Ramos (cell line): ENCODE measurements around the gene STK16.
"Not testable (repeated sequence)": the region's sequence is repeated elsewhere in the genome, so short reads cannot be mapped to it uniquely, and the experiment has no call there.

Source experiments
- in situ Hi-C: fragments of 300-500 bp; cut with MboI; formaldehyde crosslinking; loops from one replicate; pipeline ENCODE4 v1.14.3; 2022; ENCODE audit warnings: low sequenced_read_pairs; ENCODE audit not compliant: unreplicated experiment

The STK16 gene

DNA sequence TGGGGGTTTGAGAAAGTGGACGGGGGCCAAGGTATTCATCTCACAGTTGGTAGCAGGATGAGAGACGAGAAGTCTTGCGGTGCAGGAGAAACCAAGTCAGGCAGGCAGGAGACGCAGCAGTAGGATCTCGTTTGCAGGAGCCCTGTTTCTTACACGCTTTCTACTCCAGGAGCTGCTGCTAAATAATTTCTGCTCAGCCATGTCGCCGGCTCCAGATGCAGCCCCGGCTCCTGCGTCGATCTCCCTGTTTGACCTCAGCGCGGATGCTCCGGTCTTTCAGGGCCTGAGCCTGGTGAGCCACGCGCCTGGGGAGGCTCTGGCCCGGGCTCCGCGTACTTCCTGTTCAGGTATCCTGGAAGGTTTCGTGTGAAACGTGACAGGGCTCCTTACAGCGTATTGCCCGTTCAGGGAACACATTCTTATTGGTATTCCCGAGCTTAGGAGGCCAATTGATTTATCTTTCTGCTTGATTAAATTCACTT, 15.2 kb upstream of the STK16 start:
- in situ Hi-C loops, result no loop called here

DNA sequence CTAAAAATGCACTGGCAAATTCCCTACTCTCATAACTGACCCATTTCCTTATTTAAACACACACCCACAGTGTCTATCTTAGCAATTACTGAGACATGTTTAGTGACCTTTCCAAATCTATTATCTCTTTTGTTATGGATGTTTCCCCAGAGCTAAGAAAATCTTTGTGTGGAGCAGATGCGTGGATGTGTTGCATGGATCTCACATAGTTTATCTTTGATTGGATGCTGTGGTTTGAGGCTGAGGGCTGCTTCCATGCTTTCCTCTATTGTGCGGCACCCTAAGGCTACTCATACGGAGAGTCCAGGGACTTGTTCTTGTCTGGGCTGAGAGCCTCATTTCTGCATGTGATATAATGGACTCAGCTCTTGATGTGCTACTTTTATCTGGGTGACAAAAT, 10.9 kb upstream of the STK16 start:
- in situ Hi-C loops, result no loop called here

DNA sequence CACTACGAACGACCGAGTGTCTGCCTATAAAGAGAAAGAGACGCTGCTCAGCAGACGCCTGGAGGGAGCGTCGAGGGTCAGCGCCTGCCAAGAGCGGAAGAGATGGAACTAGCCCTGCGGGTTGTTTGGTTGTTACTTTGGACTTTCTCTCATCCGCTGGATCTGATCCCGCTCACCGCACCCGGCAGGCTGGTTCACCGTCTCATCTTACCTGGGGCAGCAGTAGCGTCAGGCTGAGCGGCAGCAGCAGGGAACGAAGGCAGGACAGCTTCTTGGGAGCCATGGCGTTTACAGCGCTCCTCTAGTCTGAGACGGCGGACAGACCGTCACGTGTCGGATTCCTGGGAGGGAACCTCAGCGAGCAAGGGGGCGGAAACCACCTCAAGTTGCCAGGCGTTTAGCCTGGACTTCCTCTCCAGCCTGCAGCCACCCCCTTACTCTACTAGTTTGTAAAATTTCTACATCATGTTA, 2.0 kb upstream of the STK16 start:
- in situ Hi-C loops, result no loop called here

DNA sequence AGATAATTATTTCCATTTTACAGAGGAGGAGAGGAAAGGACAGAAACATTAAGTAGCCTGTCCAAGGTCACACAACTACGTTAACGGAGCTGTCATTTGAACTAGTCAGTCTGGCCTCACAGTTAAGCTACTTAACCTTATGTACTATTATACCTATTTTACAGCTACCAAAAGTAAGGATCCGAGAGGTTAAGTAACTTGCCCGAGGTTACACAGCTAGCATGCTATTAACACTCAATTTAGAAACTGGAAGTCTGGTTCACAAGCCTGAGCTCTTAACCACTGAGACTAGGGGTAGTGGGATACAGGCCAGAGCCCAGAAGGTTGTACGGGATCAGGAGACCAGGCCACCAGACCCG, 511 bp upstream of the STK16 start:
- in situ Hi-C loops, result loop anchor here (5.0 kb wide), 1 partner anchor 48 kb away; no protein-coding TSS in a partner anchor

DNA sequence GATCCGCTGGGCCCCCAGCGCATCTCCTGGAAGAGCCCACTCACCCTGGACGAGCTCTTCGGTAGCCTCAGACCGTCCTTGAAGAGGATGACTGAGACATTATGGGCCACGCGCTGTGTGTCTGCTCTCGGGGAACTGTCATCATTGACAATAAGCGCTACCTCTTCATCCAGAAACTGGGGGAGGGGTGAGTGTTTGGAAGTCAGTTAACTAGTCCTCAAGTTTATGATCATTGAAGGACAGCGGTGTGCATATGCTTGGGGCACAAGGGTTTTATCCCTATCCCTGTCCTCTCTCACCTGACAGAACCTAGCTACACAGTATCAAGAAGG, 586 bp downstream of the STK16 start:
- in situ Hi-C loops, result loop anchor here (5.0 kb wide), 1 partner anchor 46 kb away; no protein-coding TSS in a partner anchor

DNA sequence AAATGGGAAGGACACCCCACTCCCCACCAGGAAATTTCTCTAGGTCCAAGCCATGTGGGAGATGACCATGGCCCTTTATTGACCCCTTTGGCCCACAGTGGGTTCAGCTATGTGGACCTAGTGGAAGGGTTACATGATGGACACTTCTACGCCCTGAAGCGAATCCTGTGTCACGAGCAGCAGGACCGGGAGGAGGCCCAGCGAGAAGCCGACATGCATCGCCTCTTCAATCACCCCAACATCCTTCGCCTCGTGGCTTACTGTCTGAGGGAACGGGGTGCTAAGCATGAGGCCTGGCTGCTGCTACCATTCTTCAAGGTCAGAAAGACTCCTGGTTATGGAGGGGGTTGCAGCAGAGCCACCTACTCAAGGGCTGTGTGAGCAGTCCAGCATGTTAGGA, 1.3 kb downstream of the STK16 start:
- in situ Hi-C loops, result loop anchor here (5.0 kb wide), 1 partner anchor 46 kb away; no protein-coding TSS in a partner anchor

DNA sequence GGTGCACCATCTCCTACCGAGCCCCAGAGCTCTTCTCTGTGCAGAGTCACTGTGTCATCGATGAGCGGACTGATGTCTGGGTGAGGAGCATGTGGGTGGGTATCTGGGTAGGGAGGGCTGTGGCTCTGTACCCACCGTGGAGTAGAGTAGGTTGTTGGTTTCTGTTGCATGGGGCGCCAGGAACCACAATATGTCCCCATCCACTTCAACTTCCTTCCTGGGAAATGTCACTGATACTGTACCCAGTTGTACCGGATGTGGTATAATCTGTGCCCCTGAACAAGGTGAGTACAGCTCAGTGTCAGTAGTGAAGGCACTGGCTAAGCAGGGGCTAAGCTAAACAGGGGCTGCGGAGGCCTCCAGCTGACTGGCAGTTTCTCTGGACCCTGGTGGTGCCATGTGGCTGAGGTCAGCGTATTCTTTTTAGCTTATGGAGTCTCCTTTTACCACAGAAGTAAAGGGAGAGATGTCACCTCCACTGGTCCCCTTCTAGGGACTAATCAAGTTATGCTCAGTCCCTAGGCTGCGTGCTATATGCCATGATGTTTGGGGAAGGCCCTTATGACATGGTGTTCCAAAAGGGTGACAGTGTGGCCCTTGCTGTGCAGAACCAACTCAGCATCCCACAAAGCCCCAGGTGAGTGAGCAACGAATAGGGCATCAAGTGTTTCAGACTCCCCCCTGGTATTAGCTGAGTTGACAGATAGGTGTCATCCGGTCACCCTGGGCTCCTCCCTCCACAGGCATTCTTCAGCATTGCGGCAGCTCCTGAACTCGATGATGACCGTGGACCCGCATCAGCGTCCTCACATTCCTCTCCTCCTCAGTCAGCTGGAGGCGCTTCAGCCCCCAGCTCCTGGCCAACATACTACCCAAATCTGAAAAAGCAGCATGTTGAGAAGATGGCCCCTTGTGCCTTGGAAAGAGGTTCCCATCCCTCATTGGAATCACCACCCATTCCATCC, 2.7 kb downstream of the STK16 start:
- in situ Hi-C loops, result loop anchor here (5.0 kb wide), 1 partner anchor 44 kb away; no protein-coding TSS in a partner anchor

DNA sequence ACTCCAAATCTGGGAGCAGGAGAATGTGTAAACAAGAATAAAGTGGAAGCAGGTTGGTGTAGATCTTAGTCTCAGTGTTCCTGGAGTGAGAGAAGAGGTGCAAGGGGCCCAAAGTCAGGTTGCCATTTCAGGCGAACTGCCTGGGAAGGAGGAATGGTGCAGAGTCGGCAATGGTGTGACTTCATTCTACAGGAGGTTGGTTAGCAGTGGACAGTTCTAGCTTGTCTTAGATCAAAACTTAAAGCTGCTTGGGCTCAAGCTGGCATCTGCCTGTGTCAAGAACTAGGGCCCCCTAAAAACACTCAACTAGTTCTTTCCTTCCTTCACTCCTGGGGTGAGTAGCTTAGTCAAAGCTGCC, 3.5 kb downstream of the STK16 start:
- in situ Hi-C loops, result loop anchor here (5.0 kb wide), 1 partner anchor 43 kb away; no protein-coding TSS in a partner anchor

DNA sequence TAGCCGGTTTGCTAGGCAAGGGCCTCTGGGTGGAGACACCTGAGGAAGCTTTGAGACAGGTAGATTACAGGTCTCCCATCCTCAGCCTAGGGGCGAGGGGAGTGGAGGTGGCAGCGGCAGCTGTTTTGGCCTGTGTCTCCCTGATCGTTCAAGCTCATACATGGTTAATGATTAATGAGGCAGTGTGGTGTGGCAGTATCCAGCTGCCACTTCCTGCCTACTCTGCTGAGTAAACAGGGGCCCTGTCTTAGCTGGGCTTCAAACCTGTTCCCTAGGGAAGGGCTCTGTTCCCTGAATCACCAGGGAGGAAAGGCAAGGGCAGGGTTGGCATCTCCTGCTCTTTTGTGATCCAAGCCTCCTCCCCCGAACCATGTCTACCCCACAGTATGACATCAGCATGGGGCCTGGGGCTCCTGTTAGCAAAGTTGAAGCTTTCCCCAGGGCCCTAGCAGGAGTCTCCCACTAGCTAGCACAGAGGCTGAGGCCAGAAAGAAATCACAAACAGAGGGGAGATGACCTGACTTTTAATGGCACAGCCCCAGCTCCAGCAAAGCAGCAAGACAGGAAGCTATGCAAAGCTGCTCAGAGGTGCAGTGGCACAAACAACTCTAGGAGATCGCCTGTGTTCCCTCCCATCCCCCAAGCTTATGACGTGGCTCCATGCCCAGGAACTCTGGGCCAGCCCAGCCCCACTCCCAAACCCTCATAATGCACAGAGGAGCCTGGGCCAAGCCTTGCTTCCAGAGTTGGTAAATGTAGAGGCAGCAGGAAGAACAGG, 4.1 kb downstream of the STK16 start:
- in situ Hi-C loops, result loop anchor here (5.0 kb wide), 1 partner anchor 43 kb away; no protein-coding TSS in a partner anchor

DNA sequence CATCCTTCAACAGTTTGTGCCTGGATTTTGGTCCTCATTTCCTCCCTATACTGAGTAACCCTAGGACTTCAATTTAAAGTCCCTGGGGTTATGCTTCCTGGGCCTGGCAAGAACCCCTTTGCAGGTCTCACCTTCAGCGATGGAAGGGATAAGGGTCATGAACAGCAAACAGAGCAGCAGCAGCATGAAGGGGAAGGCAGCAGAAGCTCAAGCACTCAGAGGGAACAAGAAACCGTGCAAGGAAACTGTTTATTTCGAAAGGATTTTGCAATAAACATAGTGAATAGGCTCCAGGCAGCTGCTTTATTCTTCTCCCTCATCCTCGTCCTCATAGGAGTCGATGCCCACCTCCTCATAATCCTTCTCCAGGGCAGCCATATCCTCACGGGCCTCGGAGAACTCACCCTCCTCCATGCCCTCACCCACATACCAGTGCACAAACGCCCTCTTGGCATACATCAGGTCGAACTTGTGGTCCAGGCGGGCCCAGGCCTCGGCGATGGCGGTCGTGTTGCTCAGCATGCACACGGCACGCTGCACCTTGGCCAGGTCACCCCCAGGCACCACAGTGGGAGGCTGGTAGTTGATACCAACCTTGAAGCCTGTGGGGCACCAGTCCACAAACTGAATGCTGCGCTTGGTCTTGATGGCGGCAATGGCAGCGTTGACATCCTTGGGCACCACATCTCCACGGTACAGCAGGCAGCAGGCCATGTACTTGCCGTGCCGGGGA, 4.9 kb downstream of the STK16 start:
- in situ Hi-C loops, result no loop called here

DNA sequence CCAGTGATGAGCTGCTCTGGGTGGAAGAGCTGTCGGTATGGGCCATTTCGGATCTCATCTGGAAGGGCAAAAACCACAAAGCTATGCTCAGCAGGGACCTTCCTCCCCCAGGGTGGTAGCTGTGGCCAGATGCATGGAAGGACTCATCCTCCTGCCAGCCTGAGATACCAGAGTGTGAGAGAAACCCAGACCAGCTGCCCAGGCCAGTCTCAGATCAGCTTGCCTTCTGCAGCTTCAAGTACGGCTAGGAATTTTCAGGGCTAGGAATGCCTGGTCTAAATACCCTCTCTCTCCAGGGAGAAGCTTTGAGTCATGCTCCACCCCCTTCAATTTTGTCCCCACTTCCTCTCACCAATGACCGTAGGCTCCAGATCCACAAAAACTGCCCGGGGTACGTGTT, 6.4 kb downstream of the STK16 start:
- in situ Hi-C loops, result no loop called here

DNA sequence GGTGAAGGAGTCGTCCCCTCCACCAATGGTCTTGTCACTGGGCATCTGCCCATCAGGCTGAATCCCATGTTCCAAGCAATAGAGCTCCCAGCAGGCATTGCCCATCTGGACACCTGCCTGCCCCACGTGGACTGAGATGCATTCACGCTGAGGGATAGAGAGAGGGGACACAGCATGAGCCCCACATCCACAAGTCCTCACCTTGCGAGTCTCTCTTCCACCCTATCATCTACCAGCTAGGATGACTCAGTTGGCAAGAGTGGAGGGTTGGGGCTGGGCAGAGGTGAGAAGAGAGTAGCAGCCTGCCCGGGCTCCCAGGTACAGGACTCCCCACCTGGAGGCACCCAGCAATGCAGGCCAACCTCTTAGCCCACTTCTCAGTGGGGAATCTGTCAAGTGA, 6.8 kb downstream of the STK16 start:
- in situ Hi-C loops, result no loop called here

DNA sequence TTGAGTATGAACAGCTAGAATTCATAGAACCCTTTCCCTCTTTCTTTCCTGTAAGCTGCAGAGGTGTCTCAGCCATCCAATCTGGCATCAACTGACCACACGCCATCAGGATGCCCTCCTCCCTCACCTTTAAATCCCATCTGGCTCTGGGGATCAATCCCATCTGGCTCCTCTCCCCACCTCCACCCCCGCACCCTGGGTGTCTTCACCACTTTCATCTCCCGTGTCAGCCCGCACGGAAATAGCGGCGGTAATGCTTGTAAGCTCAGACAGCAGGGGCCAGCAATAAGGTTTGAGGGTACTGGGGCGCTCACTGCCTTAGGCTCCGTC, 7.3 kb downstream of the STK16 start:
- in situ Hi-C loops, result no loop called here

DNA sequence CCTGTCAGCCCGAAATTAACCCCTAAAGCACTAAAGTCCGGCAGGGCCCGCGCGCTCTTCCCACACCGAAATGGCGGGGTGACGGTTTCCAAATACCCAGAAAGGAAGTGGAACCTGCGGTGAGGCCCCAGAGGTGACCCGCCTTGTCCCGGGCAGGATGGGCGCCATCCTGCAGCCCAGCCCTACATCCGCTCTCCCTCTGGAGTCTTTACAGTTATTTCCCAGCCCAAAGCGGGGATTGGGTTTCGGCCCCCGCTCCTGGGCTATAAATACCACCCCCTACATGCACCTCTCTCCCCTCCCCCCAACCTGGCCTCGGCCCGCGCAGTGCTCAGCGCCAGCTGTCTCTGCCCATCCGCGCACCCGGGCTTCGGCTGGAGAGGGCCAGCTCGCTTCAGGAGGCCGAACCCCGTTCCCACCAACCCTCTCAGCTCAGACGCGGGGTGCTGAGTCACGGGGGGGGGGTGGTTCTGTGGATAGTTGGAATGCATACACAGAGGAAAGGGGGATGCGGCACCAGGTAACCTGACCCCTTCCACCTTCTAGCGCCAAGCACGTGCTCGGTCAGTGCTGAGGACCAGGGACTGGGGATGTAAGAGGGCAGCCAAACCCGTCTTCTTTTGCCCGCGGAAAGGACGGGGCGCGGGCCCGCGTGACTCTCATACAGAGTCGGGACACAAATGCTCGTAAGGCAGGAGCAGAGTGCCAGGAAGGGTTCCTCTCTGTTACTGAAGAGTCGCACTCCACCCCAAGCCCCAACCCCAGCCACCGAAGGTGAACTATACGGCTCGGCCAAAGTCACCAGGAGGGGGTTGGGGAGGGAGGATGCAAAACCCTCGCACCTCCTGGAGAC, 7.8 kb downstream of the STK16 start, which contains the start of gene TUBA4B:
Gene TUBA4B, plus strand, starts transcription at position 344 of the 853 bp plus-strand sequence. Its CDS starts 165 bp downstream, at position 509.
- in situ Hi-C loops, result no loop called here

DNA sequence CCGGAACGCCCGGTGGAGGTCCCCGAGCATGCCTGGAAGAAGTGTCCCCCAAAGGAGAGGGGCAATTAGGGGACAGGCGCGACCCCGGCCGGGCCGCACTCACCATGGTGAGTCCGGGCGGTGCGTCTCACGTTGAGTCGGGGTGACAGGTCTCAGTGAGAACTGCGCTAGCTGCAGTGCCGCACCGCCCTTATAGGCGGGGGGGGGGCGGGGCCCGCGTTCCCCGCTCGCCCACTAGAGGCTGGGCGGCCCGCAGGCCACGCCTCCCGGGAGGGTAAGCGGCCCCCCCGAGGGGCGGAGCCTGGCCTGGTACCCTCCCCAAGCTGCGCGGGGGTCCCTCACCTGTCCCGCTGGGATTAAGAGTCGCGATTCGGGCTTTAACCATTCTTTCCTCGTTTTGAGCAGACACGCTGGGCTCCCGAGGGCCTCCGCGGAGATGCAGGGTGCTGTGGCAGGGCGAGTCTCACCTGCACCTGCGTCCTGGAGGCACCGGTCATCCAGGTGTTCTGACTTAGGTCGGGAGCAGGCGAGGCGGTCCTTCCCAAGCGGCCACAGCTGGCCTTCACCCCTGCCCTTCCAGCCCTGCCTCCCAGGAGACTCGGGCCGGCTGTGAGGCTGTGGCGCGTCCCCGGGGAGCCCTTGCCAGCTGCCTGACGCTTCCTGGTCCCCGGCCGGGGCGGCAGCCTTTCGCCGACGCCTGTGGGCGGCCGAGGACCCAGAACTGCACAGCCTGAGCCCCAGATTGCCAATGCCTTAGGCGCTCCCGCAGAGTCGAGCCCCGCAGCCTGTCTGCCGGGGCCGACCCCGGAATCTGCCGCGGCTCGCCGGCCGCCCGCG, 8.7 kb downstream of the STK16 start, which contains the start of gene TUBA4A:
Gene TUBA4A, minus strand, starts transcription at position 166 of the 837 bp plus-strand sequence. Its CDS starts 60 bp downstream, at position 106.
- in situ Hi-C loops, result no loop called here

DNA sequence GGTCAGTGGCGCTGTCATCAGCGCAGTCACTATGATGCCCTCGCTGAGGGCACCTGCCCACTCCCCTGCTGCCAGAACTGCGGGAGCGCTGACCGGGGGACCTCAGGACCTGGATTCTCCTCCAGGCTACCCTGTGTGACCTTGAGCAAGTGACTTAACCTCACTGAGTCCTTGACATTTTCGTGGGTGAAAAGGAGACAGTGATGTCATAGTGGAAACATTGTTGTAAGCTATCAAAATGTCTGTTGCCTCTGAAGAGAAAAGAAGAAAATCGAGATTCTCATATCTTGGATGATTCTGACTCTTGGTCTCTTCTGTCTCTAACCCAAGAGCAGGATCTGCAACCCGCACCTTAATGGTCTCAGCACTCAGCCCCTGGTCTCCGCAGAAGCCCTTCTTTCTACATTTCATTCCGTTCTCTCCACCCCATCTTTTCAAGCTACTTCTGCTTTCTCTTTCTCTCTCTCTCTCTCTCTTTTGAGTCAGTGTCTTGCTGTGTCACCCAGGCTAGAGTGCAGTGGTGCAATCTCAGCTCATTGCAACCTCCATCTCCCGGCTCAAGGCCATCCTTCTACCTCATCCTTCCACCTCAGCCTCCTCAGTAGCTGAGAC, 9.4 kb downstream of the STK16 start:
- in situ Hi-C loops, result no loop called here

DNA sequence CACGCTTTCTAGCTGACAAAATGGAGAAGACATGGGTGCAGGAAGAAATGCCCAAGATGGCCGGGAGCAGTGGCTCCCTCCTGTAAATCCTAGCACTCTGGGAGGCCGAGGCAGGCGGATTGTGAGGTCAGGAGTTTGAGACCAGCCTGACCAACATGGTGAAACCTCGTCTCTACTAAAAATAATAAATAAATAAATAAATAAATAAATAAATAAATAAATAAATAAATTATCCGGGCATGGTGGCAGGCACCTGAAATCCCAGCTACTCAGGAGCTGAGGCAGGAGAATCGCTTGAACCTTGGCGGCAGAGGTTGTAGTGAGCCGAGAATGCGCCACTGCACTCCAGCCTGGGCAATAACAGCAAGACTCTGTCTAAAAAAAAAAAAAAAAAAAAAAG, 13.7 kb downstream of the STK16 start:
- in situ Hi-C loops, result not testable (repeated sequence)
